Glutamatergic neuron (in vitro differentiated cells): ENCODE measurements around the gene EPHA4. TPM values are rescaled to one million over a fixed set of nuclear protein-coding genes. Genes with fewer than 3 reads are reported as not detected.

Experiments used
- DNase-seq: peaks from one replicate; pipeline ENCODE4 v3.0.0; 2022
- H3K27ac Mint-ChIP-seq: one replicate; pipeline ENCODE4 v1.8.0; 2020; ENCODE audit warnings: mild to moderate bottlenecking, mixed read lengths, inconsistent platforms; ENCODE audit not compliant: unreplicated experiment
- H3K27me3 Mint-ChIP-seq: one replicate; pipeline ENCODE4 v1.8.0; 2020; ENCODE audit warnings: mild to moderate bottlenecking, moderate library complexity, mixed read lengths, inconsistent platforms; ENCODE audit not compliant: unreplicated experiment
- H3K36me3 Mint-ChIP-seq: one replicate; pipeline ENCODE4 v1.8.0; 2020; ENCODE audit warnings: mild to moderate bottlenecking, mixed read lengths, inconsistent platforms; ENCODE audit not compliant: unreplicated experiment
- H3K4me1 Mint-ChIP-seq: one replicate; pipeline ENCODE4 v1.8.0; 2020; ENCODE audit warnings: mild to moderate bottlenecking, low read depth, mixed read lengths, inconsistent platforms; ENCODE audit not compliant: unreplicated experiment
- H3K4me3 Mint-ChIP-seq: one replicate; pipeline ENCODE4 v1.8.0; 2020; ENCODE audit warnings: mild to moderate bottlenecking, mixed read lengths, inconsistent platforms; ENCODE audit not compliant: unreplicated experiment
- H3K9me3 Mint-ChIP-seq: one replicate; pipeline ENCODE4 v1.8.0; 2020; ENCODE audit warnings: mild to moderate bottlenecking, moderate library complexity, mixed read lengths, inconsistent platforms; ENCODE audit not compliant: unreplicated experiment
- total RNA-seq: library from RNA; stranded (reverse); fragmentation: NEBNext Ultra II Directional; extraction: Animal tissue kit (Norgen Biotek cat#: 25700); gene quantifications from one replicate; pipeline ENCODE4 v1.2.1, GENCODE V29; 2021; ENCODE audit not compliant: unreplicated experiment
- TF ChIP-seq, protein P1 (sequence below): fragments of 200-600 bp; sonication (generic); IDR thresholded peaks from one replicate; pipeline ENCODE4 v1.5.0; 2021; ENCODE audit not compliant: partially characterized antibody, unreplicated experiment

EPHA4 gene
- total RNA-seq, 1 donor from 2014 or later, result 57.2 TPM

GRCh38 chr2:221407765-221408164 lies 164.3 kb downstream of the EPHA4 start:
- H3K9me3 Mint-ChIP-seq, result no peaks in the 10 kb centered on the region
- no peak overlapping the region for H3K4me3 Mint-ChIP-seq
- no peak for DNase-seq
- H3K4me1 Mint-ChIP-seq, result no peaks in the 10 kb centered on the region
- H3K27me3 Mint-ChIP-seq, result peaks cover 2% of the 10 kb centered on the region
- peaks cover 10% of the 10 kb centered on the region for H3K36me3 Mint-ChIP-seq
- TF ChIP-seq, protein P1, sequence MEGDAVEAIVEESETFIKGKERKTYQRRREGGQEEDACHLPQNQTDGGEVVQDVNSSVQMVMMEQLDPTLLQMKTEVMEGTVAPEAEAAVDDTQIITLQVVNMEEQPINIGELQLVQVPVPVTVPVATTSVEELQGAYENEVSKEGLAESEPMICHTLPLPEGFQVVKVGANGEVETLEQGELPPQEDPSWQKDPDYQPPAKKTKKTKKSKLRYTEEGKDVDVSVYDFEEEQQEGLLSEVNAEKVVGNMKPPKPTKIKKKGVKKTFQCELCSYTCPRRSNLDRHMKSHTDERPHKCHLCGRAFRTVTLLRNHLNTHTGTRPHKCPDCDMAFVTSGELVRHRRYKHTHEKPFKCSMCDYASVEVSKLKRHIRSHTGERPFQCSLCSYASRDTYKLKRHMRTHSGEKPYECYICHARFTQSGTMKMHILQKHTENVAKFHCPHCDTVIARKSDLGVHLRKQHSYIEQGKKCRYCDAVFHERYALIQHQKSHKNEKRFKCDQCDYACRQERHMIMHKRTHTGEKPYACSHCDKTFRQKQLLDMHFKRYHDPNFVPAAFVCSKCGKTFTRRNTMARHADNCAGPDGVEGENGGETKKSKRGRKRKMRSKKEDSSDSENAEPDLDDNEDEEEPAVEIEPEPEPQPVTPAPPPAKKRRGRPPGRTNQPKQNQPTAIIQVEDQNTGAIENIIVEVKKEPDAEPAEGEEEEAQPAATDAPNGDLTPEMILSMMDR, result no peak
- no peak overlapping the region for H3K27ac Mint-ChIP-seq

GRCh38 chr2:221405521-221405920 lies 166.6 kb downstream of the EPHA4 start:
- TF ChIP-seq, protein P1, result no peak
- H3K27ac Mint-ChIP-seq, result no peak overlapping the region
- H3K4me1 Mint-ChIP-seq, result no peaks in the 10 kb centered on the region
- H3K36me3 Mint-ChIP-seq, result peaks cover 10% of the 10 kb centered on the region
- no peak overlapping the region for H3K4me3 Mint-ChIP-seq
- no peak for DNase-seq
- no peaks in the 10 kb centered on the region for H3K9me3 Mint-ChIP-seq
- H3K27me3 Mint-ChIP-seq, result no peaks in the 10 kb centered on the region

DNA sequence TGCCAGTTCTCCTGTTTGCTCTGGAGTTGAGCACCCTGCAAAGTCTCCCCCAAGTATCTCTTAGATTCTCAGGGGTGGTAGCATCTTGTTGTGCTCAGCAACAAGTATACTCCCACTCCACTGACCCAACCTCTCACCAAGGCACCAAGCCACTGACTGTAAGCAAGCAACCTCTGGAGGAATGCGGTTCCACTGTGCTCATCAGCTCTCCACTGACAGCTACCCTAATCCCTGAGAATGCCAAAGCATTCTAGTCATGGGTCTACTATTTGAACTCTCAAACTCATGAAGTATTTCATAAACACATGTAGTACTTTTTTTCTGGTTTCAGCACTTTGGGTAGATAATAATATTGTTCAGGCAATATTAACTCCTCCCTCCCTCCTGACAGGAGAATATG lies 170.0 kb downstream of the EPHA4 start:
- no peak overlapping the region for H3K27ac Mint-ChIP-seq
- TF ChIP-seq, protein P1, result no peak

DNA sequence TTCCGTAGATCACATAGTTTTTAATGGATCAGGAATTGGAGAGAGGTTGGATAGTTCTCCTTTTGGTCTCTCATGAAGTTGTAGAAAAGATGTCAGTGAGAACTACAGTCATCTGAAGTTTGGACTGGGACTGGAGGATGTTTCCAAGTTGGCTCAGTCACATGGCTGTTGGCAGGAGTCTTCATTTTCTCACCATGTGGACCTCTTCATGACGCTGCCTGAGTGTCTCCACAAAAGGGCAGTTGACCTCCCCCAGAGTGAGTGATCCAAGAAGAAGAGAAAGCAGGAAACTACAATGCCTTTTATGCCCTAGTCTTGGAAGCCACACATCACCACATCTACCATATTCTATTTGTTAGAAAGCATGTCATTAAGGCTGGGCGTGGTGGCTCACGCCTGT lies 171.7 kb downstream of the EPHA4 start:
- TF ChIP-seq, protein P1, result no peak

More for the DNA sequence above, 170.0 kb downstream of the EPHA4 start:
- no peaks in the 10 kb centered on the region for H3K4me1 Mint-ChIP-seq
- no peaks in the 10 kb centered on the region for H3K9me3 Mint-ChIP-seq
- no peaks in the 10 kb centered on the region for H3K27me3 Mint-ChIP-seq
- peaks cover 29% of the 10 kb centered on the region for H3K36me3 Mint-ChIP-seq
- DNase-seq, result no peak
- H3K4me3 Mint-ChIP-seq, result no peak overlapping the region

DNA sequence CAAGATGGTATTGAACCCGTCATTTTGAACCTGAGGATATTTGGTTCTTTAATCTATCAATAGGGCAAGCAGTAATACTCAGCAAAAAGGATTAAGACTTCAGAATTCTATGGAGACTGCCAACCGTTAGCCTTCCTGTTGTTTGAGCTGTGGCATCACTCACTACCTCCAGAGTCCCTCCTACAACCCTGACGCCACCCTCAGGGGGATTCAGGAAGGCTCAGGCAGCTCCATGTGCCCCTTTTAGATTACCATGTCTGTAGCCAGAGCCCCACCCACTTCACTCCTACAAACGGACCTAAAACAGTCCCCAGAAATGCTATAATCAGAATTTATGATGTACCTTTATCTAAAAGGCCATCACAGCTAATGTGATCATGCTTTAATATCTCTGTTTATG lies 172.9 kb downstream of the EPHA4 start:
- DNase-seq, result no peak
- H3K4me3 Mint-ChIP-seq, result no peak overlapping the region
- H3K36me3 Mint-ChIP-seq, result peaks cover 19% of the 10 kb centered on the region
- H3K4me1 Mint-ChIP-seq, result no peaks in the 10 kb centered on the region
- no peaks in the 10 kb centered on the region for H3K9me3 Mint-ChIP-seq
- H3K27ac Mint-ChIP-seq, result no peak overlapping the region
- H3K27me3 Mint-ChIP-seq, result no peaks in the 10 kb centered on the region
- TF ChIP-seq, protein P1, result no peak

More for the DNA sequence above, 171.7 kb downstream of the EPHA4 start:
- Mint-ChIP-seq H3K4me3 (no peak overlapping the region), H3K4me1 (no peaks in the 10 kb centered on the region), H3K27me3 (no peaks in the 10 kb centered on the region), H3K36me3 (peaks cover 19% of the 10 kb centered on the region), H3K9me3 (no peaks in the 10 kb centered on the region), H3K27ac (no peak overlapping the region)
- no peak for DNase-seq
